ENCODE results near the gene INSYN1. TPM values are rescaled to one million over a fixed set of nuclear protein-coding genes. Genes with fewer than 3 reads are reported as not detected.

Gene INSYN1
- total RNA-seq, 2 experiments from 2014 or later: not detected

- no peak overlapping the region for H3K27ac Mint-ChIP-seq
- H3K27me3 Mint-ChIP-seq: peaks cover 32% of the 10 kb centered on the region
- H3K4me1 Mint-ChIP-seq: no peaks in the 10 kb centered on the region
- no peak for DNase-seq
- H3K9me3 Mint-ChIP-seq: no peaks in the 10 kb centered on the region
- H3K4me3 Mint-ChIP-seq: no peak overlapping the region
- H3K36me3 Mint-ChIP-seq: no peaks in the 10 kb centered on the region
These were observed 4.4 kb upstream of the INSYN1 start for GRCh38 chr15:73757571-73757970.

GRCh38 chr15:73756947-73757513, 3.9 kb upstream of the INSYN1 start:
- Mint-ChIP-seq H3K36me3 (no peaks in the 10 kb centered on the region), H3K4me3 (no peak overlapping the region)
- DNase-seq: no peak

GRCh38 chr15:73756390-73756789, 3.2 kb upstream of the INSYN1 start:
- DNase-seq: no peak
- Mint-ChIP-seq H3K27me3 (peaks cover 34% of the 10 kb centered on the region), H3K9me3 (no peaks in the 10 kb centered on the region), H3K4me1 (peaks cover 1% of the 10 kb centered on the region), H3K27ac (no peak overlapping the region), H3K36me3 (no peaks in the 10 kb centered on the region), H3K4me3 (no peak overlapping the region)

More at GRCh38 chr15:73756947-73757513, 3.9 kb upstream of the INSYN1 start:
- peaks cover 32% of the 10 kb centered on the region for H3K27me3 Mint-ChIP-seq
- no peaks in the 10 kb centered on the region for H3K4me1 Mint-ChIP-seq
- no peak overlapping the region for H3K27ac Mint-ChIP-seq
- no peaks in the 10 kb centered on the region for H3K9me3 Mint-ChIP-seq

- Mint-ChIP-seq H3K9me3 (no peaks in the 10 kb centered on the region), H3K4me3 (no peak overlapping the region), H3K27ac (no peak overlapping the region), H3K36me3 (no peaks in the 10 kb centered on the region), H3K4me1 (peaks cover 2% of the 10 kb centered on the region), H3K27me3 (peaks cover 37% of the 10 kb centered on the region)
- DNase-seq: no peak
These were observed 2.8 kb upstream of the INSYN1 start for GRCh38 chr15:73755946-73756345.

- no peak overlapping the region for H3K4me3 Mint-ChIP-seq
- no peak overlapping the region for H3K27ac Mint-ChIP-seq
- H3K4me1 Mint-ChIP-seq: peaks cover 2% of the 10 kb centered on the region
- H3K27me3 Mint-ChIP-seq: peaks cover 41% of the 10 kb centered on the region
- no peak for DNase-seq
- no peaks in the 10 kb centered on the region for H3K36me3 Mint-ChIP-seq
- H3K9me3 Mint-ChIP-seq: no peaks in the 10 kb centered on the region
These were observed 2.3 kb upstream of the INSYN1 start for GRCh38 chr15:73755481-73755880.

- Mint-ChIP-seq H3K4me1 (peaks cover 2% of the 10 kb centered on the region), H3K27me3 (peaks cover 50% of the 10 kb centered on the region), H3K9me3 (no peaks in the 10 kb centered on the region), H3K36me3 (no peaks in the 10 kb centered on the region), H3K27ac (no peak overlapping the region), H3K4me3 (no peak overlapping the region)
- DNase-seq: no peak
These were observed 1.3 kb upstream of the INSYN1 start for GRCh38 chr15:73754461-73754860.

- Mint-ChIP-seq H3K27ac (no peak overlapping the region), H3K9me3 (no peaks in the 10 kb centered on the region), H3K27me3 (peaks cover 53% of the 10 kb centered on the region), H3K4me3 (no peak overlapping the region), H3K36me3 (no peaks in the 10 kb centered on the region), H3K4me1 (peaks cover 2% of the 10 kb centered on the region)
- DNase-seq: peak; percentile 6
These were observed 351 bp downstream of the INSYN1 start for GRCh38 chr15:73752806-73753193.

- DNase-seq: no peak
- no peak overlapping the region for H3K4me3 Mint-ChIP-seq
- no peaks in the 10 kb centered on the region for H3K36me3 Mint-ChIP-seq
- no peak overlapping the region for H3K27ac Mint-ChIP-seq
- H3K27me3 Mint-ChIP-seq: peaks cover 59% of the 10 kb centered on the region
- H3K9me3 Mint-ChIP-seq: no peaks in the 10 kb centered on the region
- peaks cover 2% of the 10 kb centered on the region for H3K4me1 Mint-ChIP-seq
These were observed 999 bp downstream of the INSYN1 start for GRCh38 chr15:73751899-73752805.

GRCh38 chr15:73751511-73751898, 1.6 kb downstream of the INSYN1 start:
- Mint-ChIP-seq H3K9me3 (no peaks in the 10 kb centered on the region), H3K27ac (no peak overlapping the region), H3K36me3 (no peaks in the 10 kb centered on the region), H3K27me3 (peaks cover 64% of the 10 kb centered on the region), H3K4me3 (no peak overlapping the region), H3K4me1 (peaks cover 2% of the 10 kb centered on the region)
- no peak for DNase-seq

GRCh38 chr15:73750951-73751350, 2.2 kb downstream of the INSYN1 start:
- H3K9me3 Mint-ChIP-seq: no peaks in the 10 kb centered on the region
- no peak overlapping the region for H3K27ac Mint-ChIP-seq
- H3K4me3 Mint-ChIP-seq: no peak overlapping the region
- no peaks in the 10 kb centered on the region for H3K36me3 Mint-ChIP-seq
- DNase-seq: no peak
- H3K4me1 Mint-ChIP-seq: peaks cover 2% of the 10 kb centered on the region
- H3K27me3 Mint-ChIP-seq: peaks cover 64% of the 10 kb centered on the region

- H3K27ac Mint-ChIP-seq: no peak overlapping the region
- no peaks in the 10 kb centered on the region for H3K36me3 Mint-ChIP-seq
- H3K4me3 Mint-ChIP-seq: no peak overlapping the region
- DNase-seq: no peak
- H3K9me3 Mint-ChIP-seq: no peaks in the 10 kb centered on the region
- peaks cover 59% of the 10 kb centered on the region for H3K27me3 Mint-ChIP-seq
- H3K4me1 Mint-ChIP-seq: peaks cover 2% of the 10 kb centered on the region
These were observed 2.7 kb downstream of the INSYN1 start for GRCh38 chr15:73750438-73750837.

- Mint-ChIP-seq H3K27ac (no peak overlapping the region), H3K4me1 (peaks cover 2% of the 10 kb centered on the region), H3K36me3 (no peaks in the 10 kb centered on the region), H3K9me3 (no peaks in the 10 kb centered on the region), H3K27me3 (peaks cover 55% of the 10 kb centered on the region), H3K4me3 (no peak overlapping the region)
- DNase-seq: no peak
These were observed 3.2 kb downstream of the INSYN1 start for GRCh38 chr15:73749971-73750370.

GRCh38 chr15:73749533-73749932, 3.6 kb downstream of the INSYN1 start:
- H3K36me3 Mint-ChIP-seq: no peaks in the 10 kb centered on the region
- H3K4me3 Mint-ChIP-seq: no peak overlapping the region
- no peaks in the 10 kb centered on the region for H3K9me3 Mint-ChIP-seq
- no peak overlapping the region for H3K27ac Mint-ChIP-seq
- H3K27me3 Mint-ChIP-seq: peaks cover 51% of the 10 kb centered on the region
- DNase-seq: no peak
- H3K4me1 Mint-ChIP-seq: peaks cover 2% of the 10 kb centered on the region

GRCh38 chr15:73748730-73749129, 4.4 kb downstream of the INSYN1 start:
- DNase-seq: no peak
- no peaks in the 10 kb centered on the region for H3K9me3 Mint-ChIP-seq
- no peak overlapping the region for H3K4me3 Mint-ChIP-seq
- H3K36me3 Mint-ChIP-seq: no peaks in the 10 kb centered on the region
- H3K4me1 Mint-ChIP-seq: peaks cover 2% of the 10 kb centered on the region
- peaks cover 43% of the 10 kb centered on the region for H3K27me3 Mint-ChIP-seq
- no peak overlapping the region for H3K27ac Mint-ChIP-seq

- peaks cover 2% of the 10 kb centered on the region for H3K4me1 Mint-ChIP-seq
- H3K4me3 Mint-ChIP-seq: no peak overlapping the region
- no peaks in the 10 kb centered on the region for H3K9me3 Mint-ChIP-seq
These were observed 5.1 kb downstream of the INSYN1 start for GRCh38 chr15:73747847-73748590.

More at GRCh38 chr15:73747847-73748590, 5.1 kb downstream of the INSYN1 start:
- DNase-seq: no peak
- Mint-ChIP-seq H3K27ac (no peak overlapping the region), H3K36me3 (no peaks in the 10 kb centered on the region), H3K27me3 (peaks cover 39% of the 10 kb centered on the region)

All from activated naive CD8-positive, alpha-beta T cell treated with anti-CD3 and anti-CD28 coated beads for 36 hours (primary cell).